Body of pancreas (tissue), 4 donors: ENCODE measurements around the gene FAM47E. TPM values are rescaled to one million over a fixed set of nuclear protein-coding genes. Genes with fewer than 3 reads are reported as not detected.

Source experiments
- ATAC-seq: fragments of 150-250 bp; one replicate; pipeline ENCODE4 v1.9.1; 2016
- DNase-seq, 4 donors: peaks; one replicate each; pipeline ENCODE4 v3.0.0-alpha.2; 2019
- H3K27ac ChIP-seq, 4 donors: fragments of 200-600 bp; sonication (generic); 1 replicate in 3 of 4; 2 replicates in 1 of 4; pipeline versions ENCODE4 v1.5.1 to v1.6.1; 2016 to 2019; ENCODE audit warnings: mild to moderate bottlenecking in 1 of 4, mixed read lengths in 1 of 4, moderate library complexity in 1 of 4
- H3K27me3 ChIP-seq, 2 donors: fragments of 200-600 bp; sonication (generic); one replicate each; pipeline ENCODE4 v1.6.0; 2016; ENCODE audit warnings: mild to moderate bottlenecking in 1 of 2
- H3K36me3 ChIP-seq, 2 donors: fragments of 200-600 bp; sonication (generic); replicated peaks in 1 of 2; 2 replicates each; pipeline ENCODE4 v1.5.1; 2016; ENCODE audit warnings: low read depth in 2 of 2; ENCODE audit not compliant: insufficient read depth in 1 of 2
- H3K4me1 ChIP-seq: fragments of 200-600 bp; sonication (generic); one replicate; pipeline ENCODE4 v1.6.0; 2016
- H3K4me3 ChIP-seq, 2 donors: fragments of 200-600 bp; sonication (generic); 1 replicate in 1 of 2; 2 replicates in 1 of 2; pipeline ENCODE4 v1.5.1; 2016 to 2019
- H3K9me3 ChIP-seq, 3 donors: fragments of 200-600 bp; sonication (generic); 1 replicate in 2 of 3; 2 replicates in 1 of 3; pipeline ENCODE4 v1.5.1; 2016
- POLR2A ChIP-seq, 3 donors: fragments of 450-650 bp; IDR thresholded peaks; one replicate each; pipeline ENCODE4 v1.6.1; 2016; ENCODE audit warnings: antibody characterized with exemption in 3 of 3, mild to moderate bottlenecking in 2 of 3
- WGBS, 2 donors: methylation state at CpG; one replicate each; pipeline ENCODE4 v1.1.5; 2017; 5-methylcytosine and 5-hydroxymethylcytosine counted together
- intact Hi-C: fragments of 100-400 bp; cut with DNase I; formaldehyde crosslinking; loops from one replicate; pipeline ENCODE4 v1.15.1; 2023
- total RNA-seq, 2 donors: library from RNA; depleted of rRNA; stranded (reverse); fragments of >200 nt; gene quantifications; one replicate each; pipeline ENCODE4 v1.1.0, GENCODE V29; 2016
- TF ChIP-seq, protein P1 (sequence below), 7 experiments: fragments of 450-650 bp in 4 of 7; fragments of 200-600 bp in 3 of 7; sonication (generic) in 3 of 7; IDR thresholded peaks; one replicate each; pipeline ENCODE4 v1.5.1; 2016 to 2019; ENCODE audit warnings: antibody characterized with exemption in 7 of 7

FAM47E gene
- total RNA-seq, 2 donors from 2014 or later = 10.1 to 16.2 TPM

DNA sequence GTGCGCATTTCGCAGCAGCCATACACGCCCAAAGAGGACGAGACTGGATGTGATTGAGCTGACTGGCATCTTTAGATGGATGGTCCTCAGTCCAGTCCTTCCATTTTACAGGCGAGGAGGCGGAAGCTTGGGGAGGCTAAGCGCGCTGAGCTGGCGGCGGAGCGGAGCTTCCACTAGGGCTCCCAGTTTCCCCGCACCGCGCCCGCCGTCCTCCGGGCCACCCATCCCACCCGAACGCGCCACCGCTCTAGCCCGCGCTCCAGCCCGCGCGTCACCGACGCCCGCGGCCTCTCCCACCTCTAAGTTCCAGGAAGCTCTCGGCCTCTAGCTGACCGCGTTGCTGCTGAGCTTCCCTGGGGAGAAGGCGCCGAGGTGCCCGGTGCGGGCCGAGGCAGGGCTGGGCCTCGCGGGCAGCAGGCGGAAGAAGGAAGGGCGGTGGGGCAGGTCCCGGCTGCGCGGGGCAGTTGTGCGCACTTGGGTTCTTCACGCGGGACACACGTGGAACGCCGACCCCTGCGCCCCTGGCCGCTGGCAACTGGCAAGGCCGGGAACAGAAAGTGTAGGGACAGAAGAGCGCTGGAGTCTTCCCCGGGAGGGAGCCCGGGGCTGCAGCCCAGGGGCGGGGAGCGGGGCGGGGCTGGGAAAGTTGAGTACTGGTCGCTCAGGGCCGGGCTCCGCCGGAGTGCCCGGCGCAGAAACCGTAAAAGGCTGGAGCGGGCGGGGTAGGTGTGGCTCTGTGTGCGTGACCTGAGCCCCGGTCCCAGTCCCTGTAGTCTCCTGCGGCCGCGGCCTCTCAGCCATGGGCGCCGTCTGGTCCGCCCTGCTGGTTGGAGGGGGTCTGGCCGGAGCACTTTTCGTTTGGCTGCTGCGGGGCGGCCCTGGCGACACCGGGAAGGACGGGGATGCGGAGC lies 54.7 kb downstream of the FAM47E start, which contains the start of gene STBD1:
Gene STBD1 (plus strand): TSS at position 763 of the 911 bp plus-strand sequence. CDS start 37 bp downstream, at position 800.
- Histone ChIP-seq H3K27ac (peak within 1 kb of the TSS; percentile 79 to 94 (median 90)), H3K4me1 (peaks cover 48% of the 10 kb centered on the region), H3K27me3 (no peaks in the 10 kb centered on the region), H3K36me3 (no peaks in the 10 kb centered on the region), H3K9me3 (no peaks in the 10 kb centered on the region), H3K4me3 (peak within 1 kb of the TSS; percentile 46 to 52)
- intact Hi-C loops = no loop called here
- 0% methylated on average over 4 to 85 of the region's 85 CpGs for WGBS, 2 donors
- peak; percentile 82 to 88 (median 86) for DNase-seq
- peak; percentile 57 to 86 (median 79) for TF ChIP-seq POLR2A (IDR thresholded peaks at IDR 0.05)
- TF ChIP-seq, protein P1, sequence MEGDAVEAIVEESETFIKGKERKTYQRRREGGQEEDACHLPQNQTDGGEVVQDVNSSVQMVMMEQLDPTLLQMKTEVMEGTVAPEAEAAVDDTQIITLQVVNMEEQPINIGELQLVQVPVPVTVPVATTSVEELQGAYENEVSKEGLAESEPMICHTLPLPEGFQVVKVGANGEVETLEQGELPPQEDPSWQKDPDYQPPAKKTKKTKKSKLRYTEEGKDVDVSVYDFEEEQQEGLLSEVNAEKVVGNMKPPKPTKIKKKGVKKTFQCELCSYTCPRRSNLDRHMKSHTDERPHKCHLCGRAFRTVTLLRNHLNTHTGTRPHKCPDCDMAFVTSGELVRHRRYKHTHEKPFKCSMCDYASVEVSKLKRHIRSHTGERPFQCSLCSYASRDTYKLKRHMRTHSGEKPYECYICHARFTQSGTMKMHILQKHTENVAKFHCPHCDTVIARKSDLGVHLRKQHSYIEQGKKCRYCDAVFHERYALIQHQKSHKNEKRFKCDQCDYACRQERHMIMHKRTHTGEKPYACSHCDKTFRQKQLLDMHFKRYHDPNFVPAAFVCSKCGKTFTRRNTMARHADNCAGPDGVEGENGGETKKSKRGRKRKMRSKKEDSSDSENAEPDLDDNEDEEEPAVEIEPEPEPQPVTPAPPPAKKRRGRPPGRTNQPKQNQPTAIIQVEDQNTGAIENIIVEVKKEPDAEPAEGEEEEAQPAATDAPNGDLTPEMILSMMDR (IDR thresholded peaks at IDR 0.05) = peak in 4 of 7 experiments; percentile 7 to 14 (median 10)
- peak; percentile 83 for ATAC-seq

GRCh38 chr4:76306882-76307659 lies 55.5 kb downstream of the FAM47E start:
- peak overlapping the region; percentile 79 to 94 (median 90) for H3K27ac ChIP-seq
- no peaks in the 10 kb centered on the region for H3K36me3 ChIP-seq
- 1 to 30% methylated on average over 2 to 37 of the region's 37 CpGs for WGBS, 2 donors
- ATAC-seq (peak; percentile 58), DNase-seq (peak; percentile 59 to 74 (median 65))
- H3K27me3 ChIP-seq = no peaks in the 10 kb centered on the region
- intact Hi-C loops = no loop called here
- H3K4me3 ChIP-seq = peak overlapping the region; percentile 46 to 52
- no peak for TF ChIP-seq POLR2A (IDR thresholded peaks at IDR 0.05)
- TF ChIP-seq, protein P1 (IDR thresholded peaks at IDR 0.05) = peak; percentile 27 to 48 (median 37)
- H3K4me1 ChIP-seq = peaks cover 39% of the 10 kb centered on the region
- H3K9me3 ChIP-seq = no peaks in the 10 kb centered on the region

GRCh38 chr4:76307660-76308014 lies 56.1 kb downstream of the FAM47E start:
- WGBS, 2 donors = 23% methylated on average over 3 to 4 of the region's 4 CpGs
- Histone ChIP-seq H3K27me3 (no peaks in the 10 kb centered on the region), H3K36me3 (no peaks in the 10 kb centered on the region), H3K4me1 (peaks cover 35% of the 10 kb centered on the region), H3K4me3 (peak overlapping the region in 1 of 2 donors; percentile 52), H3K27ac (peak overlapping the region in 3 of 4 donors; percentile 89 to 94 (median 91)), H3K9me3 (no peaks in the 10 kb centered on the region)
- TF ChIP-seq, protein P1 (IDR thresholded peaks at IDR 0.05) = no peak
- no peak for TF ChIP-seq POLR2A (IDR thresholded peaks at IDR 0.05)
- intact Hi-C loops = no loop called here
- ATAC-seq = no peak
- peak; percentile 34 to 61 (median 43) for DNase-seq

DNA sequence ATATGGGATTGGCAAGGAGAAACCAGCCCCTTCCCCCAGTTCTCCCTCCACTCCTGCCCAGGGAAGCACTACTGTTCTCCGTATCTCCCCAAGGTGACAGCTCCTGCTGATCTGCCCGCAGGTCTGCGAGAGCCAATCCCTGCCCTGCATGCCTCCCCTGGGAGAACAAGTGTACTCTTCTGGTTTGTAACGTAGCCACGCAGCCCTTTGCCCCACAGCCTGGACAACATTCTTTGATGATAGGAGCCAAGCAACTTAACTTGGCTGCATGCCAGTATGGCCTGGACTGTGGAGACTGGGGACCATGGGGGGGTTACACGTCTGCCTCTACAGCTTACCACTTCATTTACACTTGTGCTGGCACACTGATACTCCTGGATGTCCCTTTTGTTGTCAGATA lies 57.0 kb downstream of the FAM47E start:
- 30 to 37% methylated on average over 6 of the region's 6 CpGs for WGBS, 2 donors
- peak overlapping the region in 1 of 4 donors; percentile 31 for H3K27ac ChIP-seq
- no peaks in the 10 kb centered on the region for H3K27me3 ChIP-seq
- no peaks in the 10 kb centered on the region for H3K9me3 ChIP-seq
- TF ChIP-seq, protein P1 (IDR thresholded peaks at IDR 0.05) = no peak
- no peak for TF ChIP-seq POLR2A (IDR thresholded peaks at IDR 0.05)
- H3K4me3 ChIP-seq = no peak overlapping the region
- ATAC-seq (no peak), DNase-seq (peak; percentile 46 to 66 (median 56))
- no peaks in the 10 kb centered on the region for H3K36me3 ChIP-seq
- intact Hi-C loops = no loop called here
- peaks cover 32% of the 10 kb centered on the region for H3K4me1 ChIP-seq
